IgD-negative memory B cell (primary cell): Measurements from ENCODE around the gene POGK. TPM values are rescaled to one million over a fixed set of nuclear protein-coding genes. Genes with fewer than 3 reads are reported as not detected.
A peak's percentile ranks its signal among the peaks of the same experiment; 100 is the strongest.

ENCODE experiments used
- H3K27ac Mint-ChIP-seq, 3 donors: one replicate each; pipeline ENCODE4 v1.8.0; 2020 to 2022; ENCODE audit warnings: mild to moderate bottlenecking in 3 of 3, mixed read lengths in 3 of 3, moderate library complexity in 1 of 3
- H3K27me3 Mint-ChIP-seq: one replicate; pipeline ENCODE4 v1.8.0; 2021; ENCODE audit warnings: mixed read lengths
- H3K36me3 Mint-ChIP-seq: one replicate; pipeline ENCODE4 v1.8.0; 2020; ENCODE audit warnings: mild to moderate bottlenecking, mixed read lengths
- H3K4me1 Mint-ChIP-seq, 3 donors: one replicate each; pipeline ENCODE4 v1.8.0; 2020 to 2022; ENCODE audit warnings: mixed read lengths in 3 of 3, mild to moderate bottlenecking in 1 of 3
- H3K4me3 Mint-ChIP-seq, 4 donors: one replicate each; pipeline ENCODE4 v1.8.0; 2020 to 2022; ENCODE audit warnings: mild to moderate bottlenecking in 4 of 4, mixed read lengths in 4 of 4, moderate library complexity in 3 of 4
- H3K9me3 Mint-ChIP-seq, 3 donors: one replicate each; pipeline ENCODE4 v1.8.0; 2020 to 2021; ENCODE audit warnings: mixed read lengths in 3 of 3, mild to moderate bottlenecking in 1 of 3
- polyA plus RNA-seq: library from polyadenylated mRNA; unstranded; fragments of 300-500 nt; fragmentation: Illumina TruSeq; gene quantifications from one replicate; pipeline ENCODE4 v1.2.3, GENCODE V29; 2021

Gene POGK
- polyA plus RNA-seq, 1 donor from 2014 or later, result 18.3 TPM

GRCh38 chr1:166840309-166841274 is 1.3 kb downstream of the POGK start:
- H3K27ac Mint-ChIP-seq, result peak overlapping the region; percentile 64 to 89 (median 89)
- H3K36me3 Mint-ChIP-seq, result no peaks in the 10 kb centered on the region
- H3K9me3 Mint-ChIP-seq, result no peaks in the 10 kb centered on the region
- no peaks in the 10 kb centered on the region for H3K27me3 Mint-ChIP-seq
- H3K4me1 Mint-ChIP-seq, result peaks cover 24 to 35% (median 35%) of the 10 kb centered on the region in 3 donors
- peak overlapping the region; percentile 86 to 96 (median 95) for H3K4me3 Mint-ChIP-seq

- H3K4me3 Mint-ChIP-seq, result no peak overlapping the region
- H3K4me1 Mint-ChIP-seq, result peaks cover 28 to 40% (median 39%) of the 10 kb centered on the region in 3 donors
- H3K36me3 Mint-ChIP-seq, result peaks cover 7% of the 10 kb centered on the region
Measured at GRCh38 chr1:166843322-166843721, 4.0 kb downstream of the POGK start.

DNA sequence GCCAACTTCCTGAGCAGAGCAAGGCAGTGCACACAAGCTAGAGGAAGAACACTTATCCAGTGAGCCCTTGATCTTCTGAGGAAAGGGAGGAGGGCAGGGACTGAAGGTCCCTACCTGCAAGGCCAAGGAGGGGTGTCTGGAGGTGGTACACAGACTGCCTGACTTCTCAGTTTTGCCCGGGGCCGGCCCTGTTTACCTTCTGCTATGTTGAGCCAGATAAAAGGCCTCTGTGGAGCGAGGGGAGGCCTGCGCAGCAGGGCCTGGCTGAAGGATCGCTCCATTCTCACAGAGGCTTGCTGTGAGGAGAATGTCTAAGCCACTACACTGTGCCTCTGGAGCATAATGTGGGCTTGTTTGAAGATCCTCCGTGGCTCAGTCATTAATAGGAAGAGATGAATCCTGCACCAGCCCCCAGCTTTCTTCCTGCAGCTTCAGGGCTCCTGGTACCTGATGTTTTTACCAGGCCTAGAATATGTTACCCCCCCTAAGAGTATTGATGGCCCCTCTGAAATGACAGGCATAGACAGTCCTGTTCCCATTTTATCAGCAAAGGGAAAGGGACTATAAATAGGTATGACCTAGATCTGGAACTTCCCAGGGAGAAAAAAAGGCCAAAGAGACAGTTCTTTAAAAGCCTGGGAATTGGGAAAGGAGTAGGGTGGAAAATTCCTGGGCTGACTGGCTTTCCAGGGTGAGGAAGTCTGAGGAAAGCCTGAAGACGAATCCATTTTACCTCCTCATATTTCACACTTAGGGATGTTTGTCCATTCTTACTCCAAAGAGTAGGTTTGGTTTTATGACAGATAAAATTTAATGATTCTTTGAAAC is 4.7 kb downstream of the POGK start:
- Mint-ChIP-seq H3K27me3 (no peaks in the 10 kb centered on the region), H3K9me3 (no peaks in the 10 kb centered on the region), H3K4me3 (peak overlapping the region in 1 of 4 donors; percentile 32), H3K27ac (peak overlapping the region in 2 of 3 donors; percentile 39 to 47), H3K36me3 (peaks cover 7% of the 10 kb centered on the region), H3K4me1 (peaks cover 22 to 34% (median 33%) of the 10 kb centered on the region in 3 donors)

More at GRCh38 chr1:166843322-166843721, 4.0 kb downstream of the POGK start:
- peak overlapping the region in 2 of 3 donors; percentile 28 to 39 for H3K27ac Mint-ChIP-seq
- no peaks in the 10 kb centered on the region for H3K27me3 Mint-ChIP-seq
- H3K9me3 Mint-ChIP-seq, result no peaks in the 10 kb centered on the region

GRCh38 chr1:166844791-166845190 is 5.5 kb downstream of the POGK start:
- Mint-ChIP-seq H3K9me3 (no peaks in the 10 kb centered on the region), H3K4me1 (peaks cover 21 to 33% (median 32%) of the 10 kb centered on the region in 3 donors), H3K27me3 (no peaks in the 10 kb centered on the region), H3K36me3 (peaks cover 7% of the 10 kb centered on the region), H3K27ac (peak overlapping the region in 1 of 3 donors; percentile 47), H3K4me3 (peak overlapping the region in 1 of 4 donors; percentile 27)

- H3K27ac Mint-ChIP-seq, result no peak overlapping the region
- H3K36me3 Mint-ChIP-seq, result peaks cover 7% of the 10 kb centered on the region
- H3K9me3 Mint-ChIP-seq, result no peaks in the 10 kb centered on the region
- H3K4me3 Mint-ChIP-seq, result no peak overlapping the region
- no peaks in the 10 kb centered on the region for H3K27me3 Mint-ChIP-seq
- H3K4me1 Mint-ChIP-seq, result peaks cover 17 to 28% (median 17%) of the 10 kb centered on the region in 3 donors
Measured at GRCh38 chr1:166848193-166848592, 8.9 kb downstream of the POGK start.

- peaks cover 7% of the 10 kb centered on the region for H3K36me3 Mint-ChIP-seq
- no peak overlapping the region for H3K27ac Mint-ChIP-seq
- peaks cover 16 to 27% (median 17%) of the 10 kb centered on the region in 3 donors for H3K4me1 Mint-ChIP-seq
- no peaks in the 10 kb centered on the region for H3K27me3 Mint-ChIP-seq
- no peaks in the 10 kb centered on the region for H3K9me3 Mint-ChIP-seq
- H3K4me3 Mint-ChIP-seq, result no peak overlapping the region
Measured at GRCh38 chr1:166849135-166849534, 9.9 kb downstream of the POGK start.

GRCh38 chr1:166852918-166853317 is 13.6 kb downstream of the POGK start:
- Mint-ChIP-seq H3K4me3 (no peak overlapping the region), H3K27ac (peak overlapping the region in 1 of 3 donors; percentile 71), H3K9me3 (no peaks in the 10 kb centered on the region), H3K27me3 (no peaks in the 10 kb centered on the region), H3K36me3 (no peaks in the 10 kb centered on the region), H3K4me1 (peaks cover 5 to 22% (median 8%) of the 10 kb centered on the region in 3 donors)

DNA sequence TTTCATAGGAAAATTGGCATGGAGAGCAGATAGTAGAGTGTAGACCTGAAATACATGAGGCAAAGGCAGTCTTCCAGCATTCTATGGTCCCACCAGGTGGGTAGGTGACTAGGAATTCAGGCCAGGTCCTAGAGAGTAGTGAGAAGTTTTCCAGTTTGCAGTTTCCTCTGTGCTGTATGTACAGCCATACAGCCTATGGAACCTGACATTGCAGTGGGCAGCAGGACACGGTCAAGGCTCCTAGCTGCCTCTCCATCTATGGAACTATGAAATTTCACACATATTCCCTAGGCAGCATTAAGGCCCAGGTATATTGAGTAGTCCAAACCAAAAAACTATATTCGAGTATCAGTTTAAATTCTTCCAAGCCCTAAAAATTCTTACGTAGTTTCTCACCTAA is 16.3 kb downstream of the POGK start:
- Mint-ChIP-seq H3K27ac (no peak overlapping the region), H3K27me3 (no peaks in the 10 kb centered on the region), H3K4me1 (peaks cover 19 to 38% (median 21%) of the 10 kb centered on the region in 3 donors), H3K4me3 (no peak overlapping the region), H3K36me3 (peaks cover 3% of the 10 kb centered on the region), H3K9me3 (no peaks in the 10 kb centered on the region)

DNA sequence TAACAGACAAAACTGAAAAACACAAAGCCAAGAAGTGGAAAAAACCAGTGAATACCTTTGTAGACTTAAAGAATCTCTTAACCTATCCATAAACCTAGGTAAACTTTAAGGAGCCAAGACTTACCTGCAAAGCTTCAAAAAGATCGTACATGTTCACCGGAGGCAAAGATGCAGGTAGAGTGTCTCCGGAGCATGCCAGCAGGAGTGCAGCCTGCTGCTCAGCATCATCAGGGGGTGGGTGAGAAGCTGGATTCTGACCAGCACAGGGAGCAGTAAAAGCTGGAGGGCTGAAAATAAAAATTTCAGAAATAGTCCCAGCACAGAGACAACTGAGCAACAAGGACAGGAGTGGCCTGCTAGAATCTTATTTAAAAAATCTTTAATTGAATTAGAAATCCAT is 18.7 kb downstream of the POGK start:
- H3K27ac Mint-ChIP-seq, result peak overlapping the region in 1 of 3 donors; percentile 51
- peaks cover 15 to 22% (median 16%) of the 10 kb centered on the region in 3 donors for H3K4me1 Mint-ChIP-seq
- H3K4me3 Mint-ChIP-seq, result peak overlapping the region in 1 of 4 donors; percentile 20
- no peaks in the 10 kb centered on the region for H3K9me3 Mint-ChIP-seq
- H3K27me3 Mint-ChIP-seq, result no peaks in the 10 kb centered on the region
- peaks cover 5% of the 10 kb centered on the region for H3K36me3 Mint-ChIP-seq

DNA sequence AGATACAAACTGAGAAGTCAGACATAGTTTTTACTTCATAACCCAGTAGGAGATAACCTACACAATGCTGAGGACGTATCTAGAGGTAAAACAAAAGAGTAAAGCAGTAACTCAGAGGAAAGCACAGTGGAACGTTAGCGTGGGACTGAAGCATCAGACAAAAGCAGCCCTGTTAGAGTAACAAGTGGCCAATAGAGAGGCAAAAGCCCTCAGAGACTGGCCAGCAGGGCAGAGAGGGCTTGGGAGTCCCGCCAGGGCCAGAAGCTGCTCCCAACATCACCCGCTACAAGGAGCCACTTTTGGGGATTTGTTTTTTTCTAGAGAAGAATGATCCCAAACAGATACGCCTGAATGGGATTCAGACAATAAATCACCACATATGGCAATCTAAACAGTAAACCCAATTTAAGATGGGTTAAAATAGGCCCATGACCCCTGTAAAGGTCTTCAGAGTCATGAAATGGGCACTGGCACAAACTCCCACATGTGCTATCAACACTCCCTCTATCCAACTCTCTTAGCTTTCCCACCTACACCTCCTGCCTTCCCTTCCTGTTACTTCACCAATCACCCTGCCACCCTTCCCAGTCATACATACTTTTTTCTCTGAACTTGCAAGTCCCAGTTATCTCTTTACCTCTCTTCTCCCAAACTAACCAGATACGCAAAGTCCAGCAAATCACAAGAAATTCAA is 19.6 kb downstream of the POGK start:
- Mint-ChIP-seq H3K27ac (peak overlapping the region; percentile 0 to 80 (median 66)), H3K4me3 (peak overlapping the region in 1 of 4 donors; percentile 0), H3K36me3 (peaks cover 5% of the 10 kb centered on the region), H3K9me3 (no peaks in the 10 kb centered on the region), H3K27me3 (no peaks in the 10 kb centered on the region), H3K4me1 (peaks cover 15 to 21% (median 16%) of the 10 kb centered on the region in 3 donors)

- no peak overlapping the region for H3K4me3 Mint-ChIP-seq
- peaks cover 16 to 25% (median 17%) of the 10 kb centered on the region in 3 donors for H3K4me1 Mint-ChIP-seq
- peak overlapping the region; percentile 0 to 80 (median 66) for H3K27ac Mint-ChIP-seq
- peaks cover 5% of the 10 kb centered on the region for H3K36me3 Mint-ChIP-seq
- no peaks in the 10 kb centered on the region for H3K27me3 Mint-ChIP-seq
- H3K9me3 Mint-ChIP-seq, result no peaks in the 10 kb centered on the region
Measured at GRCh38 chr1:166859597-166859996, 20.3 kb downstream of the POGK start.

GRCh38 chr1:166865926-166866325 is 26.7 kb downstream of the POGK start:
- no peaks in the 10 kb centered on the region for H3K9me3 Mint-ChIP-seq
- H3K27ac Mint-ChIP-seq, result no peak overlapping the region
- H3K4me1 Mint-ChIP-seq, result peaks cover 0 to 4% (median 4%) of the 10 kb centered on the region in 3 donors
- H3K36me3 Mint-ChIP-seq, result peaks cover 4% of the 10 kb centered on the region
- H3K4me3 Mint-ChIP-seq, result no peak overlapping the region
- H3K27me3 Mint-ChIP-seq, result no peaks in the 10 kb centered on the region

DNA sequence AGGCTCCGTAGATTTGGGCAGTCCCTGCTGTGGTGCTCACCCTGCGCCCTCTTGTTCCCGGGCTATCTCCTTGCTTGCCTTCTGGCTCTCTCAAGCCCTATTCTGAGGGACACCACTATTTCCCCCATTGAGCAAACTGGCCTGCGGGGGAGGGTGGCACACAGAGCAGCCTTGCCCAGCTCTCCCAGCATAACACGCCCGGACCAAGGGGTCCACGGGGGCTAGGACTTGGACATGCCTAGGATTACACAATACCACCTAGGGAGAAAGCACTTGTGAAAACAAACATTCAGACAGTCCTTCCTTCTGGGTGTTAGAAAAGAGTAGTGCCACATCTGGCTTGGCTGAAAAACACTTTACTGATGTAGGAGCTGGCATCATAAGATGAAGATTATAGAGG is 29.4 kb downstream of the POGK start:
- H3K4me1 Mint-ChIP-seq, result peaks cover 14 to 20% (median 18%) of the 10 kb centered on the region in 3 donors
- H3K36me3 Mint-ChIP-seq, result peaks cover 3% of the 10 kb centered on the region
- no peak overlapping the region for H3K4me3 Mint-ChIP-seq
- no peaks in the 10 kb centered on the region for H3K27me3 Mint-ChIP-seq
- H3K9me3 Mint-ChIP-seq, result no peaks in the 10 kb centered on the region
- H3K27ac Mint-ChIP-seq, result no peak overlapping the region

DNA sequence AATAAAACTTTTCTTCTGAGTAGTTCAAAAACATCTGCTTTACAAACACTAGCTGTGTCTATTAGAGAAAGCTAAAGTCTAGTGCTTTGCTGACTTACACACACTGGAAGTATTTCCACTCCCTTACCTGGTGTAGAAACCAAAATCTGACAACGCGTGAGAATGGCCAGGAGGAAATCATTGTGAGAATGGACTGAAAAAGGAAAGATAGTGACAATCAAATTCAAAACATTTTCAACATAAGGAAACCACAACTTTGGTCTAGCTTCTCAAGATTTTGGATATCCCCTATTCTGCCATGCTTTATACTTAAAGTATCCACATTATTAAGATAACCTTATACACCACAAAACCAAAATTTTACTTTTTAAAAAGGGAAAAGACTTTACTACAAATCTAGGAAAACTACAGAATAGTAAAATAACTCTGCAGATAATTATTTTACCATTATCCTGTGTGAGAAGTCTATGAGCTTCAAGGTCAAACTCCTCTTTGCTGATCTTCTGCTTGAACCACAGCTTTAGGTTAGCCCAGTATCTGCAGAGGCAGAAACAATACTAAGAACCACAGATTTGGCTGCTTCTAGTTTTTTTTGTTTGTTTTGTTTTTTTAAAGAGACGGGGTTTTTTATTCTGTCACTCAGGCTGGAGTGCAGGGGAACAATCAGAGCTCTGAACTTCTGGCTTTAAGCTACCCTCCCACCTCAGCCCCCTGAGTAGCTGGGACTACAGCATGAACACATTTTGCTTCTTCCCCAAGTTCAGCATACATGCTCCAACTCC is 30.2 kb downstream of the POGK start:
- H3K27me3 Mint-ChIP-seq, result no peaks in the 10 kb centered on the region
- no peaks in the 10 kb centered on the region for H3K9me3 Mint-ChIP-seq
- H3K4me3 Mint-ChIP-seq, result no peak overlapping the region
- H3K36me3 Mint-ChIP-seq, result peaks cover 3% of the 10 kb centered on the region
- H3K27ac Mint-ChIP-seq, result no peak overlapping the region
- H3K4me1 Mint-ChIP-seq, result peaks cover 14 to 19% (median 16%) of the 10 kb centered on the region in 3 donors
